ENCODE data around the gene VWA1.

The VWA1 gene, protein sequence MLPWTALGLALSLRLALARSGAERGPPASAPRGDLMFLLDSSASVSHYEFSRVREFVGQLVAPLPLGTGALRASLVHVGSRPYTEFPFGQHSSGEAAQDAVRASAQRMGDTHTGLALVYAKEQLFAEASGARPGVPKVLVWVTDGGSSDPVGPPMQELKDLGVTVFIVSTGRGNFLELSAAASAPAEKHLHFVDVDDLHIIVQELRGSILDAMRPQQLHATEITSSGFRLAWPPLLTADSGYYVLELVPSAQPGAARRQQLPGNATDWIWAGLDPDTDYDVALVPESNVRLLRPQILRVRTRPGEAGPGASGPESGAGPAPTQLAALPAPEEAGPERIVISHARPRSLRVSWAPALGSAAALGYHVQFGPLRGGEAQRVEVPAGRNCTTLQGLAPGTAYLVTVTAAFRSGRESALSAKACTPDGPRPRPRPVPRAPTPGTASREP

DNA sequence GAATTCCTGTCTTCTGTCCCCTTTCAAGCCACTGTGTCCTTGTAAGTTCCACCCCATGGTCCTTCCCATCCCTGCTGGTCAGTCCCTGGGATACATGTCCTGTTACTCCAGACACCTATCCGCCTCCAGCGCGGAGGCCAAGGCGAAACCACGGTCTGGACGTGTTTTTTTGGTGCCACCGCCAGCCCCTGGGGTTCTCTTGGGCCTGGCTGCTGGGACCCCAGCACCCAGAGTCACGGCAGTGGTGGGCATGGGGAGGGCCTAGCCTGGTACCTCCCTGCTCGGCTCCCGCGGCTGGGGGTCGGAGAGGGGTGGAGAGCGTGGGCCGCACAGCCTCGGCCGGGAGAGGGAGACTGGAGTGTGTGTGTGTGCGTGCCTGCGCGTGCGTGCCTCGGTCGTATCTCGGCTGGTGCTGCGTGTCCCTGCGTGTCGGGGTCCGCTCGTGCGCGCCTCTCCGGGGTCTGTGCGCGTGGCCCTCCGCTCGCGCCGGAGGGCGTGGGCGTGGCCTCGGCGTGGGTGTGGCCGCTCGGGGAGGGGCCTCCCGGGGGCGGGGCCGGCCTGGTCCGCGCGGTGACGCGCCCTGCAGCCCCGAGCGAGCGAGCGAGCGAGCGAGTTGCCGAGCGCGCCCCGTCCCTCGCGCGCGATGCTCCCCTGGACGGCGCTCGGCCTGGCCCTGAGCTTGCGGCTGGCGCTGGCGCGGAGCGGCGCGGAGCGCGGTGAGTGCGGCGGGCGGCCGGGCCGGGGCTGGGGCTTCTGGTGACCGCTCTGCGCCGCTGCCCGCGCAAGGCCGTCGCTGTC is at the start of gene VWA1:
VWA1 (plus strand) TSS at position 585 of the 798 bp plus-strand sequence; CDS start at position 644, 59 bp downstream.
- Histone ChIP-seq H3K36me3 (ENCODE audit: insufficient read depth) (no peaks in the 10 kb centered on the region), H3K9ac (no peak within 1 kb of the TSS), H3K4me3 (IDR thresholded peaks at IDR 0.05; ENCODE audit: insufficient read depth, low read depth, low read length) (no peak within 1 kb of the TSS), H3K4me2 (no peak within 1 kb of the TSS), H3K79me2 (ENCODE audit: insufficient read depth, low read depth) (no peaks in the 10 kb centered on the region), H2AFZ (ENCODE audit: low read depth) (no peak within 1 kb of the TSS), H3K27ac (no peak within 1 kb of the TSS), H4K20me1 (ENCODE audit: insufficient read depth) (no peaks in the 10 kb centered on the region), H3K4me1 (ENCODE audit: low read depth, poor library complexity, severe bottlenecking) (no peaks in the 10 kb centered on the region), H3K27me3 (ENCODE audit: insufficient read depth, low read depth) (peaks cover 59% of the 10 kb centered on the region)
- TF ChIP-seq, protein P1, sequence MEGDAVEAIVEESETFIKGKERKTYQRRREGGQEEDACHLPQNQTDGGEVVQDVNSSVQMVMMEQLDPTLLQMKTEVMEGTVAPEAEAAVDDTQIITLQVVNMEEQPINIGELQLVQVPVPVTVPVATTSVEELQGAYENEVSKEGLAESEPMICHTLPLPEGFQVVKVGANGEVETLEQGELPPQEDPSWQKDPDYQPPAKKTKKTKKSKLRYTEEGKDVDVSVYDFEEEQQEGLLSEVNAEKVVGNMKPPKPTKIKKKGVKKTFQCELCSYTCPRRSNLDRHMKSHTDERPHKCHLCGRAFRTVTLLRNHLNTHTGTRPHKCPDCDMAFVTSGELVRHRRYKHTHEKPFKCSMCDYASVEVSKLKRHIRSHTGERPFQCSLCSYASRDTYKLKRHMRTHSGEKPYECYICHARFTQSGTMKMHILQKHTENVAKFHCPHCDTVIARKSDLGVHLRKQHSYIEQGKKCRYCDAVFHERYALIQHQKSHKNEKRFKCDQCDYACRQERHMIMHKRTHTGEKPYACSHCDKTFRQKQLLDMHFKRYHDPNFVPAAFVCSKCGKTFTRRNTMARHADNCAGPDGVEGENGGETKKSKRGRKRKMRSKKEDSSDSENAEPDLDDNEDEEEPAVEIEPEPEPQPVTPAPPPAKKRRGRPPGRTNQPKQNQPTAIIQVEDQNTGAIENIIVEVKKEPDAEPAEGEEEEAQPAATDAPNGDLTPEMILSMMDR (conservative IDR thresholded peaks at IDR 0.05; ENCODE audit: low read depth, low read length), result no peak

DNA sequence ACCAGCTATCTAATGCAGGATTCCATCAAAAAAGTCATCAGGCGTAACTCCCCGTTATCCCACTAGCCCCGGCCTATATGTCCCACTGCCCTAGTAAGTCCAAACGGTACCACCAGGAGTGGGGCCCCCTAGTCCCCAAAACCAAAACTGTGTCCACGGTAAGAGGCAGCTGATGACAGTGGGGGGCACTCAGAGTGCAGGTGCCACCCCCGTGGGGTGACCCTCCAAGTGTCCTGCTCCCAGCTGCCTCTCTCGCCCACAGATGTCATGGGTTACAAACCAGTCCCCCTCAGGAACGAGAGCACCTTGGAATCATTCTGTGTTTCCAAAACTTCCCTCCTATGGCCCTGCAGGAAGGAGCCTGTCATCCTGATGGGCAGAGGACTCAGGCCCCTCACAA is 49.6 kb upstream of the VWA1 start:
- H4K20me1 ChIP-seq (ENCODE audit: insufficient read depth), result no peaks in the 10 kb centered on the region
- no peak overlapping the region for H3K4me2 ChIP-seq
- peaks cover 37% of the 10 kb centered on the region; the same call in 1 of the 2 replicates for H3K36me3 ChIP-seq (ENCODE audit: insufficient read depth)
- no peak overlapping the region for H3K27ac ChIP-seq
- TF ChIP-seq, protein P1 (conservative IDR thresholded peaks at IDR 0.05; ENCODE audit: low read depth, low read length), result no peak
- H2AFZ ChIP-seq (ENCODE audit: low read depth), result no peak overlapping the region
- H3K4me3 ChIP-seq (IDR thresholded peaks at IDR 0.05; ENCODE audit: insufficient read depth, low read depth, low read length), result no peak overlapping the region
- no peak overlapping the region for H3K9ac ChIP-seq
- H3K79me2 ChIP-seq (ENCODE audit: insufficient read depth, low read depth), result no peaks in the 10 kb centered on the region
- no peaks in the 10 kb centered on the region for H3K27me3 ChIP-seq (ENCODE audit: insufficient read depth, low read depth)
- no peaks in the 10 kb centered on the region for H3K4me1 ChIP-seq (ENCODE audit: low read depth, poor library complexity, severe bottlenecking)

DNA sequence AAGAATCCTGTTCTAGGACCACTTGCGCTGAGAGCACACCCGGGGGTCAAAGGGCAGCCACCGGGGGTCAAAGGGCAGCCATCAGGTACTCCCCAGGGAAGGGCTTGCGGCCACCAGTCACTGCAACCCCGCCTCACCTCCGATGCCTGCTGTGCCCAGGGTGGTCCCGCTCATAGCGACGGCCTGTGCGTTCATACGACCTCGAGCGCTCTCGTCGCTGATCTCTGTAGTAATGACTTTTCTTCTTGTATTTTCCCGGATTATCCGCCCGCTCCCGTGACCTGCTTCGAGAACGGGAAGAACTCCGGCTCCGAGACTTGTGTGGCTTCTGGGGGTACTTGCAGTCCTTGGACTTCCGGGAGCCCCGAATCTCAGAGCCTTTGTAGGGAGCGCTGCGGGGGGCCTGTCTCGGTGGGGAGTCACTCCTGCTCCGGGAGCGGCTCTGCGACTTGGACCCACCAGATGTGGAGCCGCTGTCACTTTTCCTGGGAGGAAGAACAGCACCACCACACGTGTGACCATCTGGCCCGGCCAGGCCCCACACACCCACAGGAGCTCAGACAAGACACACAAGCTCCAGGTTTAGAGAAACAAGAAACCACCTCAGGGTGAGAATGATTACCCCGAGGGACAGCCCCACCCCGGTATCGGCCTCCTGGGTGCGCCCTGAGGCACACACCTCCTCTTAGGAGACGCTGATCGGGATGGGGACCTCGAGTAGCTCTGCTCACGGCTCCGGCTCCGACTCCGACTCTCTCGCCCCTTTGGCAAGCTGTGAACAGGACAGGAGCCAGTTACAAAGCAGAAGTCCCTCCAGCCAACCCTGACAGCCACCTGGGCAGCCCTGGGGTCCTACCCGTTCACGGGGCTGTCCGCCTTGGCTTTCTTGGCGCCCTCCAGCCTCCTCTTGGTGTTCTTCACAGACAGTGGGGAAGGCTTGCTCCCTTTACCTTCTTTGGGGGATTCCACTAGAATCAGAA is 48.1 kb upstream of the VWA1 start:
- Histone ChIP-seq H3K36me3 (ENCODE audit: insufficient read depth) (peaks cover 49% of the 10 kb centered on the region; the same call in 1 of the 2 replicates), H3K79me2 (ENCODE audit: insufficient read depth, low read depth) (no peaks in the 10 kb centered on the region; the same call in 1 of the 2 replicates), H3K27me3 (ENCODE audit: insufficient read depth, low read depth) (no peaks in the 10 kb centered on the region), H2AFZ (ENCODE audit: low read depth) (no peak overlapping the region), H3K4me1 (ENCODE audit: low read depth, poor library complexity, severe bottlenecking) (no peaks in the 10 kb centered on the region), H3K4me2 (no peak overlapping the region), H4K20me1 (ENCODE audit: insufficient read depth) (no peaks in the 10 kb centered on the region), H3K4me3 (IDR thresholded peaks at IDR 0.05; ENCODE audit: insufficient read depth, low read depth, low read length) (no peak overlapping the region), H3K27ac (no peak overlapping the region), H3K9ac (no peak overlapping the region)
- TF ChIP-seq, protein P1 (conservative IDR thresholded peaks at IDR 0.05; ENCODE audit: low read depth, low read length), result no peak

DNA sequence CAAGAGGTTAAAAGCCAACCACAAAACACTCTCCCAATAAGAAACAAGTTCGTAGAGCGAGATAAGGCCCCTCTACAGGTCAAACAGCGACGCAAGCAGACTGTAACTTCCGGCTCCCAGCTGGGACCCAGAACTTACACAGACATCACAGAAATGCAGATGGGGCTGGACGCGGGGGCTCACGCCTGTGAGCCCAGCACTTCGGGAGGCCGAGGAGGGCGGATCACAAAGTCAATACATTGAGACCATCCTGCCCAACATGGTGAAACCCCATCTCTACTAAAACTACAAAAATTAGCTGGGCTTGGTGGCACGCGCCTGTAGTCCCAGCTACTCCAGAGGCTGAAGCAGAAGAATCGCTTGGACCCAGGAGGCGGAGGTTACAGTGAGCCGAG is 47.4 kb upstream of the VWA1 start:
- Histone ChIP-seq H3K4me1 (ENCODE audit: low read depth, poor library complexity, severe bottlenecking) (no peaks in the 10 kb centered on the region), H3K79me2 (ENCODE audit: insufficient read depth, low read depth) (peaks cover 2% of the 10 kb centered on the region; the same call in 1 of the 2 replicates), H3K4me2 (no peak overlapping the region), H2AFZ (ENCODE audit: low read depth) (no peak overlapping the region), H4K20me1 (ENCODE audit: insufficient read depth) (no peaks in the 10 kb centered on the region), H3K27ac (no peak overlapping the region), H3K36me3 (ENCODE audit: insufficient read depth) (peaks cover 54% of the 10 kb centered on the region; the same call in 1 of the 2 replicates), H3K4me3 (IDR thresholded peaks at IDR 0.05; ENCODE audit: insufficient read depth, low read depth, low read length) (no peak overlapping the region), H3K27me3 (ENCODE audit: insufficient read depth, low read depth) (no peaks in the 10 kb centered on the region), H3K9ac (no peak overlapping the region)
- TF ChIP-seq, protein P1 (conservative IDR thresholded peaks at IDR 0.05; ENCODE audit: low read depth, low read length), result no peak
